Measurements from ENCODE around the gene PLS1. TPM values are rescaled to one million over a fixed set of nuclear protein-coding genes. Genes with fewer than 3 reads are reported as not detected.

Gene PLS1
- total and polyA plus RNA-seq, 2 of the 8 experiments (the other 6 are each of a cell fraction or from before 2014, with no cell fraction given): 18.7 to 44.7 TPM

DNA sequence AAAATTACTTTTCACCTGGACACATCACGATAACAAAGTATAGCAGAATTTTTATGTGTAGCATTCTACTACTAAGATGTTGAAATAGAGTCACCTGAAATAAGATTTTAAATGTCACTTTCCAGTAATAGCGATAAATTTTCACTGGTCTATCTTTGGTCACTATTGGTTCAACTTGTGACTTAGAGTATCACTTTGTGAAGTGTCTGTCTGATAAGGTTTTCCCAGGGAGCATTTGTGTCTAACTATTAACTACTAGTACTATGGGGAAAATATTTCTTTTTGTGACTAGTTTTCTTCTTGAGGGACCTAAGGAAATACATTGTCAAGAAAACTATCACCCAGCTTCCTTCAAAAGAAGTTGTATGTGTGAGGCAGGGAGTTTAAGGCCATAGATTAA is 138.6 kb downstream of the PLS1 start (continued):
- no peak for TF ChIP-seq SAP30 (IDR thresholded peaks at IDR 0.05; ENCODE audit: insufficient read depth, insufficient replicate concordance, low read length)
- no peak for TF ChIP-seq SP2 (IDR thresholded peaks at IDR 0.05; ENCODE audit: low read length)
